HepG2 (cell line): ENCODE measurements around the gene TRPT1. TPM values are rescaled to one million over a fixed set of nuclear protein-coding genes. Genes with fewer than 3 reads are reported as not detected.
A peak's percentile ranks its signal among the peaks of the same experiment; 100 is the strongest.

Experiments used
- ETS1 ChIP-seq: sonication (generic); formaldehyde crosslinking; IDR thresholded peaks from 2 replicates; pipeline ENCODE4 v1.4.0; 2020; ENCODE audit warnings: missing genetic modification reagents
- FOXP4 ChIP-seq: sonication (generic); formaldehyde crosslinking; IDR thresholded peaks from 2 replicates; pipeline ENCODE4 v1.4.0; 2020; ENCODE audit warnings: missing genetic modification reagents
- HNF1A ChIP-seq, 2 experiments: sonication (generic) in 1 of 2; formaldehyde crosslinking in 1 of 2; IDR thresholded peaks; 2 replicates each; pipeline versions ENCODE4 v1.4.0 to v1.6.1; 2016 to 2020; ENCODE audit warnings: borderline replicate concordance in 1 of 2, low read depth in 1 of 2, mild to moderate bottlenecking in 1 of 2, missing genetic modification reagents in 1 of 2
- HOXA7 ChIP-seq: sonication (generic); formaldehyde crosslinking; IDR thresholded peaks from 2 replicates; pipeline ENCODE4 v1.8.1; 2022; ENCODE audit warnings: mild to moderate bottlenecking, missing genetic modification reagents, moderate library complexity
- KAT7 ChIP-seq: IDR thresholded peaks from 2 replicates; pipeline ENCODE4 v1.6.1; 2018; ENCODE audit warnings: borderline replicate concordance, missing compliant biosample characterization
- PBX3 ChIP-seq: sonication (generic); formaldehyde crosslinking; IDR thresholded peaks from 2 replicates; pipeline ENCODE4 v1.8.1; 2023; ENCODE audit warnings: missing genetic modification reagents, inconsistent platforms, borderline replicate concordance
- PHF21A ChIP-seq: sonication (generic); formaldehyde crosslinking; IDR thresholded peaks from 2 replicates; pipeline ENCODE4 v1.5.0; 2020; ENCODE audit warnings: mild to moderate bottlenecking, missing genetic modification reagents
- PHF5A ChIP-seq: IDR thresholded peaks from one replicate; pipeline ENCODE4 v1.6.1; 2018; ENCODE audit warnings: low read depth, missing genetic modification reagents; ENCODE audit not compliant: unreplicated experiment
- PREB ChIP-seq: sonication (generic); formaldehyde crosslinking; IDR thresholded peaks from 2 replicates; pipeline ENCODE4 v1.4.0; 2020; ENCODE audit warnings: missing genetic modification reagents
- SALL2 ChIP-seq: sonication (generic); formaldehyde crosslinking; IDR thresholded peaks from 2 replicates; pipeline ENCODE4 v1.8.1; 2023; ENCODE audit warnings: mild to moderate bottlenecking, missing genetic modification reagents, inconsistent platforms
- SNAI1 ChIP-seq: sonication (generic); formaldehyde crosslinking; IDR thresholded peaks from 2 replicates; pipeline ENCODE4 v1.5.0; 2020; ENCODE audit warnings: mild to moderate bottlenecking, missing genetic modification reagents, borderline replicate concordance
- ZFYVE20 ChIP-seq: sonication (generic); formaldehyde crosslinking; IDR thresholded peaks from 2 replicates; pipeline ENCODE4 v1.8.0; 2023; ENCODE audit warnings: low read depth, mild to moderate bottlenecking, moderate library complexity, missing genetic modification reagents, borderline replicate concordance
- ZIK1 ChIP-seq: sonication (generic); formaldehyde crosslinking; IDR thresholded peaks from 2 replicates; pipeline ENCODE4 v1.5.0; 2020; ENCODE audit warnings: mild to moderate bottlenecking, low read depth, missing genetic modification reagents, borderline replicate concordance
- ZMAT5 ChIP-seq: sonication (generic); formaldehyde crosslinking; IDR thresholded peaks from 2 replicates; pipeline ENCODE4 v1.5.0; 2020; ENCODE audit warnings: mild to moderate bottlenecking, low read depth, missing genetic modification reagents, borderline replicate concordance
- ZNF552 ChIP-seq: sonication (generic); formaldehyde crosslinking; IDR thresholded peaks from 2 replicates; pipeline ENCODE4 v1.9.0; 2022; ENCODE audit warnings: missing genetic modification reagents, mild to moderate bottlenecking, borderline replicate concordance
- ZNF562 ChIP-seq: sonication (generic); formaldehyde crosslinking; IDR thresholded peaks from 2 replicates; pipeline ENCODE4 v1.8.0; 2022; ENCODE audit warnings: missing genetic modification reagents, borderline replicate concordance
- polyA plus RNA-seq, 8 experiments: library from polyadenylated mRNA; depleted of rRNA in 3 of 8; stranded (reverse) in 7 of 8; unstranded in 1 of 8; fragments of >200 nt; fragmentation: Illumina TruSeq in 4 of 8; extraction: Trizol in 4 of 8; gene quantifications; 2 replicates each; pipeline versions ENCODE4 v1.2.1 to v1.2.3, GENCODE V29; 2011 to 2016; ENCODE audit warnings: low read depth in 4 of 8, missing spikeins in 1 of 8, mixed read lengths in 1 of 8; ENCODE audit not compliant: insufficient read depth in 1 of 8
- total RNA-seq, 5 experiments: library from RNA; depleted of rRNA; stranded (reverse); fragments of >200 nt; fragmentation: Illumina TruSeq; extraction: Trizol; gene quantifications; 2 replicates each; pipeline ENCODE4 v1.2.3, GENCODE V29; 2016; ENCODE audit warnings: low read depth in 1 of 5

The TRPT1 gene
- total and polyA plus RNA-seq, 2 of the 13 experiments (the other 11 are each of a cell fraction or from before 2014, with no cell fraction given): 24.8 to 40.7 TPM

- TF ChIP-seq PBX3 (CRISPR knock-in tag) (no peak), PHF5A (CRISPR knock-in tag) (no peak), ZIK1 (CRISPR knock-in tag) (no peak), ZMAT5 (no peak), HOXA7 (no peak), FOXP4 (CRISPR knock-in tag) (no peak; the same call in 1 of the 2 replicates), KAT7 (no peak), ZFYVE20 (CRISPR knock-in tag) (no peak), SALL2 (CRISPR knock-in tag) (0 out of 2 replicates have a peak, but pooled peaks have one; percentile 9), SNAI1 (CRISPR knock-in tag) (0 out of 2 replicates have a peak, but pooled peaks have one; percentile 66), PREB (CRISPR knock-in tag) (no peak), ZNF552 (CRISPR knock-in tag) (no peak), ETS1 (CRISPR knock-in tag) (no peak), HNF1A (IDR thresholded peaks at IDR 0.05; ENCODE audit: low read depth) (no peak), HNF1A (CRISPR knock-in tag; IDR thresholded peaks at IDR 0.05; ENCODE audit: borderline replicate concordance) (peak; percentile 54), ZNF562 (CRISPR knock-in tag) (no peak), PHF21A (CRISPR knock-in tag) (no peak)
Observed at GRCh38 chr11:64241491-64242374, 15.7 kb upstream of the TRPT1 start (continued).
